HepG2 (cell line): ENCODE measurements around the gene MAPK8IP3. TPM values are rescaled to one million over a fixed set of nuclear protein-coding genes. Genes with fewer than 3 reads are reported as not detected.

Source experiments
- ADNP ChIP-seq: sonication (generic); formaldehyde crosslinking; IDR thresholded peaks from 2 replicates; pipeline ENCODE4 v1.4.0; 2020; ENCODE audit warnings: missing genetic modification reagents
- CBX1 ChIP-seq: IDR thresholded peaks from one replicate; pipeline ENCODE4 v1.6.1; 2016; ENCODE audit warnings: antibody characterized with exemption, low read depth
- CENPX ChIP-seq: sonication (generic); formaldehyde crosslinking; IDR thresholded peaks from 2 replicates; pipeline ENCODE4 v1.9.0; 2021; ENCODE audit warnings: mild to moderate bottlenecking, missing genetic modification reagents, moderate library complexity
- CTCF ChIP-seq: sonication (generic); formaldehyde crosslinking; IDR thresholded peaks from 2 replicates; pipeline ENCODE4 v1.5.0; 2020; ENCODE audit warnings: mild to moderate bottlenecking, missing genetic modification reagents, moderate library complexity
- EZH2 ChIP-seq: conservative IDR thresholded peaks from 2 replicates; pipeline ENCODE4 v1.6.1; 2012; ENCODE audit warnings: mild to moderate bottlenecking, low read depth, low read length, moderate library complexity
- IRF9 ChIP-seq: sonication (generic); formaldehyde crosslinking; IDR thresholded peaks from 2 replicates; pipeline ENCODE4 v1.8.0; 2022; ENCODE audit warnings: missing genetic modification reagents, mild to moderate bottlenecking, borderline replicate concordance
- NPAS2 ChIP-seq: sonication (generic); formaldehyde crosslinking; IDR thresholded peaks from 2 replicates; pipeline ENCODE4 v1.8.0; 2022; ENCODE audit warnings: mild to moderate bottlenecking, missing genetic modification reagents, borderline replicate concordance
- RERE ChIP-seq: IDR thresholded peaks from 2 replicates; pipeline ENCODE4 v1.6.1; 2016; ENCODE audit warnings: low read depth, missing genetic modification reagents, missing compliant biosample characterization
- RFX1 ChIP-seq: fragments of 450-650 bp; IDR thresholded peaks from 2 replicates; pipeline ENCODE4 v1.6.1; 2017
- SP4 ChIP-seq: sonication (generic); formaldehyde crosslinking; IDR thresholded peaks from 2 replicates; pipeline ENCODE4 v1.8.1; 2023; ENCODE audit warnings: mild to moderate bottlenecking, missing genetic modification reagents
- UBTF ChIP-seq: sonication (generic); formaldehyde crosslinking; IDR thresholded peaks from 2 replicates; pipeline ENCODE4 v1.4.0; 2020; ENCODE audit warnings: mild to moderate bottlenecking, missing genetic modification reagents
- ZBTB25 ChIP-seq: IDR thresholded peaks from 2 replicates; pipeline ENCODE4 v1.6.1; 2018; ENCODE audit warnings: missing genetic modification reagents
- ZBTB46 ChIP-seq: sonication (generic); formaldehyde crosslinking; IDR thresholded peaks from 2 replicates; pipeline ENCODE4 v1.4.0; 2020; ENCODE audit warnings: mild to moderate bottlenecking, missing genetic modification reagents, borderline replicate concordance
- ZC3H4 ChIP-seq: sonication (generic); formaldehyde crosslinking; IDR thresholded peaks from 2 replicates; pipeline ENCODE4 v1.4.0; 2020; ENCODE audit warnings: missing genetic modification reagents, borderline replicate concordance
- ZFAT ChIP-seq: sonication (generic); formaldehyde crosslinking; conservative IDR thresholded peaks from 2 replicates; pipeline ENCODE4 v1.8.1; 2023; ENCODE audit warnings: missing genetic modification reagents, inconsistent platforms
- ZNF781 ChIP-seq: sonication (generic); formaldehyde crosslinking; IDR thresholded peaks from 2 replicates; pipeline ENCODE4 v1.5.1; 2020; ENCODE audit warnings: borderline replicate concordance, mild to moderate bottlenecking, missing genetic modification reagents; ENCODE audit errors: not compliant biosample characterization
- polyA plus RNA-seq, 8 experiments: library from polyadenylated mRNA; depleted of rRNA in 3 of 8; stranded (reverse) in 7 of 8; unstranded in 1 of 8; fragments of >200 nt; fragmentation: Illumina TruSeq in 4 of 8; extraction: Trizol in 4 of 8; gene quantifications; 2 replicates each; pipeline versions ENCODE4 v1.2.1 to v1.2.3, GENCODE V29; 2011 to 2016; ENCODE audit warnings: low read depth in 4 of 8, missing spikeins in 1 of 8, mixed read lengths in 1 of 8; ENCODE audit not compliant: insufficient read depth in 1 of 8
- total RNA-seq, 5 experiments: library from RNA; depleted of rRNA; stranded (reverse); fragments of >200 nt; fragmentation: Illumina TruSeq; extraction: Trizol; gene quantifications; 2 replicates each; pipeline ENCODE4 v1.2.3, GENCODE V29; 2016; ENCODE audit warnings: low read depth in 1 of 5

The MAPK8IP3 gene
- total and polyA plus RNA-seq, 2 of the 13 experiments (the other 11 are each of a cell fraction or from before 2014, with no cell fraction given), result 25.1 to 41.7 TPM

- no peak for TF ChIP-seq ZBTB25 (CRISPR knock-in tag)
- no peak for TF ChIP-seq NPAS2
- peak; percentile 83; the same call in 1 of the 2 replicates for TF ChIP-seq IRF9
- TF ChIP-seq SP4 (CRISPR knock-in tag), result no peak
- no peak for TF ChIP-seq ADNP (CRISPR knock-in tag)
- no peak for TF ChIP-seq RERE
- no peak for TF ChIP-seq ZNF781 (CRISPR knock-in tag)
- TF ChIP-seq CENPX, result no peak
- no peak for TF ChIP-seq CBX1
- no peak for TF ChIP-seq EZH2
- TF ChIP-seq UBTF (CRISPR knock-in tag), result peak; percentile 74
- no peak for TF ChIP-seq ZC3H4 (CRISPR knock-in tag)
- no peak for TF ChIP-seq RFX1
- no peak for TF ChIP-seq ZBTB46 (CRISPR knock-in tag)
- TF ChIP-seq ZFAT (CRISPR knock-in tag), result no peak
- TF ChIP-seq CTCF (CRISPR knock-in tag), result no peak
Measured at GRCh38 chr16:1678500-1679098, 27.4 kb upstream of the MAPK8IP3 start (continued).
